ENCODE results near the gene PRKCE. TPM values are rescaled to one million over a fixed set of nuclear protein-coding genes. Genes with fewer than 3 reads are reported as not detected.
A peak's percentile ranks its signal among the peaks of the same experiment; 100 is the strongest.

PRKCE gene
- total and polyA plus RNA-seq, 2 of the 8 experiments (the other 6 are each of a cell fraction or from before 2014, with no cell fraction given) = 0.54 to 2.1 TPM

GRCh38 chr2:45611020-45611859, 40.2 kb upstream of the PRKCE start, which contains the start of gene SRBD1 (continued):
- no peak for TF ChIP-seq CTCF (IDR thresholded peaks at IDR 0.05; ENCODE audit: control extremely low read depth in 1 of 3, insufficient read depth in 1 of 3, low read depth in 1 of 3, low read length in 3 of 3)
- no peak for TF ChIP-seq RFX5 (IDR thresholded peaks at IDR 0.05; ENCODE audit: borderline replicate concordance, low read depth, low read length)
- no peak for TF ChIP-seq TCF12 (IDR thresholded peaks at IDR 0.05; ENCODE audit: low read depth, low read length)
- TF ChIP-seq TEAD4 (IDR thresholded peaks at IDR 0.05; ENCODE audit: low read depth, low read length) = peak; percentile 71; the same call in 1 of the 2 replicates
- no peak for TF ChIP-seq ZNF274 (IDR thresholded peaks at IDR 0.05; ENCODE audit: borderline replicate concordance, extremely low read depth, low read length)
- no peak for TF ChIP-seq RNF2 (IDR thresholded peaks at IDR 0.05; ENCODE audit: borderline replicate concordance, low read depth, low read length, missing control alignments, poor library complexity, severe bottlenecking)
- no peak for TF ChIP-seq CBX5 (IDR thresholded peaks at IDR 0.05; ENCODE audit: low read depth, low read length)
- TF ChIP-seq KDM4A (IDR thresholded peaks at IDR 0.05; ENCODE audit: low read depth, low read length, severe bottlenecking) = peak; percentile 29
- TF ChIP-seq SIX5 (IDR thresholded peaks at IDR 0.05; ENCODE audit: low read depth, low read length) = no peak
- no peak for TF ChIP-seq CTBP2 (IDR thresholded peaks at IDR 0.05; ENCODE audit: borderline replicate concordance, insufficient read depth, insufficient read length, low read length)
- no peak; a peak in 1 of 3 replicates for TF ChIP-seq EP300 (IDR thresholded peaks at IDR 0.05; ENCODE audit: borderline replicate concordance in 1 of 2, low read depth in 2 of 2, low read length in 2 of 2)
- peak; percentile 63; the same call in 1 of the 2 replicates for TF ChIP-seq TBP (IDR thresholded peaks at IDR 0.05; ENCODE audit: low read depth, low read length)
- TF ChIP-seq POLR2A (IDR thresholded peaks at IDR 0.05; ENCODE audit: control extremely low read depth in 1 of 2, low read depth in 2 of 2, low read length in 2 of 2) = peak; percentile 39 to 81
- TF ChIP-seq SIN3A (conservative IDR thresholded peaks at IDR 0.05 in 1 of 2, IDR thresholded peaks at IDR 0.05 in 1 of 2; ENCODE audit: low read depth in 1 of 2, low read length in 2 of 2) = peak; percentile 53 to 77; a peak in 1 of 4 replicates
- no peak for TF ChIP-seq ATF3 (IDR thresholded peaks at IDR 0.05; ENCODE audit: insufficient read depth, low read depth, low read length)
- TF ChIP-seq POU5F1 (IDR thresholded peaks at IDR 0.05; ENCODE audit: low read depth, low read length) = no peak
- no peak for TF ChIP-seq BRCA1 (IDR thresholded peaks at IDR 0.05; ENCODE audit: low read depth, low read length)
- TF ChIP-seq RXRA (IDR thresholded peaks at IDR 0.05; ENCODE audit: insufficient read depth, low read depth, low read length) = no peak
- TF ChIP-seq CHD1 (IDR thresholded peaks at IDR 0.05; ENCODE audit: low read depth, low read length) = no peak
- no peak for TF ChIP-seq JUN (IDR thresholded peaks at IDR 0.05; ENCODE audit: low read depth, low read length)
